Small intestine (tissue), 7 donors: Measurements from ENCODE around the gene SRSF7. TPM values are rescaled to one million over a fixed set of nuclear protein-coding genes. Genes with fewer than 3 reads are reported as not detected.
"Not testable (repeated sequence)": the region's sequence is repeated elsewhere in the genome, so short reads cannot be mapped to it uniquely, and the experiment has no call there.

ENCODE experiments used
- DNase-seq, 2 donors: peaks; one replicate each; pipeline versions ENCODE4 v3.0.0 to v3.0.0-alpha.2; 2013
- FAIRE-seq: peaks from 2 replicates; lab custom pipeline; 2012; peaks lifted over from hg19 to GRCh38; lab: Jason Lieb, UNC
- H3K27ac ChIP-seq, 3 donors: one replicate each; pipeline ENCODE4 v1.5.1; 2013; ENCODE audit warnings: low read length in 2 of 3, mild to moderate bottlenecking in 2 of 3, control low read depth in 1 of 3, inconsistent platforms in 1 of 3, low read depth in 1 of 3, moderate library complexity in 1 of 3
- H3K27me3 ChIP-seq, 3 donors: one replicate each; pipeline ENCODE4 v1.6.1; 2013; ENCODE audit warnings: low read length in 3 of 3, inconsistent platforms in 1 of 3; ENCODE audit not compliant: control insufficient read depth in 3 of 3, insufficient read depth in 3 of 3
- H3K36me3 ChIP-seq, 3 donors: one replicate each; pipeline ENCODE4 v1.6.1; 2013; ENCODE audit warnings: low read length in 3 of 3, inconsistent platforms in 1 of 3, low read depth in 1 of 3, mild to moderate bottlenecking in 1 of 3, moderate library complexity in 1 of 3; ENCODE audit not compliant: control insufficient read depth in 3 of 3, insufficient read depth in 2 of 3
- H3K4me1 ChIP-seq, 3 donors: one replicate each; pipeline ENCODE4 v1.6.1; 2013; ENCODE audit warnings: low read length in 2 of 3, inconsistent platforms in 1 of 3, low read depth in 1 of 3, mild to moderate bottlenecking in 1 of 3, moderate library complexity in 1 of 3; ENCODE audit not compliant: control insufficient read depth in 3 of 3, insufficient read depth in 2 of 3
- H3K4me3 ChIP-seq, 3 donors: one replicate each; pipeline ENCODE4 v1.5.1; 2013; ENCODE audit warnings: low read length in 3 of 3, control low read depth in 1 of 3, inconsistent platforms in 1 of 3, low read depth in 1 of 3, mild to moderate bottlenecking in 1 of 3, moderate library complexity in 1 of 3
- H3K9me3 ChIP-seq, 2 donors: one replicate each; pipeline ENCODE4 v1.6.1; 2013; ENCODE audit warnings: low read depth in 1 of 2, low read length in 1 of 2; ENCODE audit not compliant: control insufficient read depth in 2 of 2, insufficient read depth in 1 of 2
- WGBS, 3 donors: extraction: QIAGEN DNeasy Blood & Tissue Kit; methylation state at CpG; one replicate each; pipeline ENCODE4 v1.1.7; 2013; 5-methylcytosine and 5-hydroxymethylcytosine counted together
- polyA plus RNA-seq, 4 donors: library from polyadenylated mRNA; stranded (reverse) in 3 of 4; unstranded in 1 of 4; fragments of 200-250 nt in 3 of 4; fragments of 120-200 nt in 1 of 4; gene quantifications; one replicate each; pipeline versions ENCODE4 v1.2.1 to v1.2.3, GENCODE V29; 2013
- donor health status: healthy with polysubstance abuse.
- donor health status: control.
- donor health status: control.
- donor health status: Bipolar disorder and iron deficiency.
- donor health status: healthy.

The SRSF7 gene
- polyA plus RNA-seq, 4 donors, result 78.6 to 205 (median 194) TPM

- not testable (repeated sequence) for H3K4me1 ChIP-seq, H3K4me3 ChIP-seq, H3K27me3 ChIP-seq, DNase-seq, H3K9me3 ChIP-seq, FAIRE-seq
- H3K36me3 ChIP-seq, result peaks cover 0 to 40% (median 4%) of the 10 kb centered on the region in 3 donors
- peak overlapping the region in 1 of 3 donors; percentile 83 for H3K27ac ChIP-seq
- WGBS, 3 donors, result 74 to 91% (median 84%) methylated on average over 11 of the region's 11 CpGs
These were observed 14.0 kb downstream of the SRSF7 start for GRCh38 chr2:38737000-38737698.

- no peaks in the 10 kb centered on the region for H3K9me3 ChIP-seq
- peak overlapping the region in 1 of 3 donors; percentile 43 for H3K27ac ChIP-seq
- no peak for FAIRE-seq
- WGBS, 3 donors, result 30 to 69% (median 44%) methylated on average over 4 of the region's 4 CpGs
- H3K27me3 ChIP-seq, result no peaks in the 10 kb centered on the region
- DNase-seq, result no peak
- peaks cover 0 to 10% (median 5%) of the 10 kb centered on the region in 3 donors for H3K4me1 ChIP-seq
- H3K36me3 ChIP-seq, result peaks cover 0 to 46% (median 4%) of the 10 kb centered on the region in 3 donors
- H3K4me3 ChIP-seq, result no peak overlapping the region
These were observed 15.2 kb downstream of the SRSF7 start for GRCh38 chr2:38735999-38736320.

GRCh38 chr2:38734299-38735058 lies 16.7 kb downstream of the SRSF7 start:
- H3K9me3 ChIP-seq, result no peaks in the 10 kb centered on the region
- H3K4me3 ChIP-seq, result no peak overlapping the region
- H3K27ac ChIP-seq, result peak overlapping the region in 2 of 3 donors; percentile 27 to 33
- no peaks in the 10 kb centered on the region for H3K27me3 ChIP-seq
- peaks cover 0 to 61% (median 8%) of the 10 kb centered on the region in 3 donors for H3K36me3 ChIP-seq
- WGBS, 3 donors, result 55 to 69% (median 65%) methylated on average over 9 of the region's 9 CpGs
- FAIRE-seq, result no peak
- peak in 1 of 2 donors; percentile 70 for DNase-seq
- peaks cover 0 to 10% (median 5%) of the 10 kb centered on the region in 3 donors for H3K4me1 ChIP-seq

GRCh38 chr2:38733300-38733971 lies 17.7 kb downstream of the SRSF7 start:
- no peaks in the 10 kb centered on the region for H3K9me3 ChIP-seq
- H3K36me3 ChIP-seq, result peaks cover 0 to 61% (median 12%) of the 10 kb centered on the region in 3 donors
- H3K27me3 ChIP-seq, result no peaks in the 10 kb centered on the region
- no peak for DNase-seq
- H3K4me1 ChIP-seq, result peaks cover 0 to 10% (median 5%) of the 10 kb centered on the region in 3 donors
- no peak overlapping the region for H3K4me3 ChIP-seq
- no peak for FAIRE-seq
- 46 to 70% (median 53%) methylated on average over 6 of the region's 6 CpGs for WGBS, 3 donors
- no peak overlapping the region for H3K27ac ChIP-seq

- WGBS, 3 donors, result 76 to 88% (median 87%) methylated on average over 14 of the region's 14 CpGs
- Histone ChIP-seq H3K27me3 (no peaks in the 10 kb centered on the region), H3K36me3 (peaks cover 0 to 59% (median 12%) of the 10 kb centered on the region in 3 donors), H3K9me3 (no peaks in the 10 kb centered on the region), H3K4me3 (no peak overlapping the region), H3K27ac (no peak overlapping the region), H3K4me1 (peaks cover 0 to 10% (median 5%) of the 10 kb centered on the region in 3 donors)
- FAIRE-seq, result no peak
- no peak for DNase-seq
These were observed 19.4 kb downstream of the SRSF7 start for GRCh38 chr2:38731684-38732221.

GRCh38 chr2:38731090-38731489 lies 20.1 kb downstream of the SRSF7 start:
- Histone ChIP-seq H3K4me3 (no peak overlapping the region), H3K36me3 (peaks cover 0 to 62% (median 12%) of the 10 kb centered on the region in 3 donors), H3K4me1 (peaks cover 0 to 7% (median 3%) of the 10 kb centered on the region in 3 donors), H3K27ac (no peak overlapping the region), H3K9me3 (no peaks in the 10 kb centered on the region), H3K27me3 (no peaks in the 10 kb centered on the region)
- FAIRE-seq (no peak), DNase-seq (no peak)
- WGBS, 3 donors, result 97% methylated on average over 7 of the region's 7 CpGs

- H3K4me3 ChIP-seq, result no peak overlapping the region
- FAIRE-seq, result no peak
These were observed 22.5 kb downstream of the SRSF7 start for GRCh38 chr2:38728694-38729093.

GRCh38 chr2:38727661-38728060 lies 23.5 kb downstream of the SRSF7 start:
- FAIRE-seq (no peak), DNase-seq (no peak)
- 76 to 91% (median 86%) methylated on average over 1 of the region's 1 CpG for whole genome bisulfite sequencing, 3 donors
- Histone ChIP-seq H3K27me3 (no peaks in the 10 kb centered on the region), H3K9me3 (no peaks in the 10 kb centered on the region), H3K4me3 (no peak overlapping the region), H3K36me3 (peaks cover 0 to 50% (median 12%) of the 10 kb centered on the region in 3 donors), H3K4me1 (no peaks in the 10 kb centered on the region), H3K27ac (no peak overlapping the region)

More at GRCh38 chr2:38728694-38729093, 22.5 kb downstream of the SRSF7 start:
- no peak overlapping the region for H3K27ac ChIP-seq
- no peaks in the 10 kb centered on the region for H3K4me1 ChIP-seq
- DNase-seq, result no peak
- WGBS, 3 donors, result 24 to 97% (median 49%) methylated on average over 2 of the region's 2 CpGs
- H3K9me3 ChIP-seq, result no peaks in the 10 kb centered on the region
- H3K36me3 ChIP-seq, result peaks cover 0 to 56% (median 12%) of the 10 kb centered on the region in 3 donors
- H3K27me3 ChIP-seq, result no peaks in the 10 kb centered on the region
